ENCODE data around the gene GPER1. TPM values are rescaled to one million over a fixed set of nuclear protein-coding genes. Genes with fewer than 3 reads are reported as not detected.
"Not testable (repeated sequence)": the region's sequence is repeated elsewhere in the genome, so short reads cannot be mapped to it uniquely, and the experiment has no call there.

GPER1 gene
- 2.5 and 7.7 TPM in 2 replicates for total RNA-seq (2014; rRNA removed; shearing (Covaris generic); ENCODE audit: low replicate concordance)

GRCh38 chr7:1087952-1088920 is at the start of gene GPER1:
GPER1 (plus strand) TSS chr7:1088113; CDS start chr7:1091729, 3,616 bp downstream.
- in situ Hi-C loops (cut with HindIII; ENCODE audit: low pct_unique_long_range_greater_than_20kb, low sequenced_read_pairs), result no loop called here
- DNase-seq (ENCODE audit: low read depth), result peak; percentile 57

- DNase-seq (ENCODE audit: low read depth); in situ Hi-C loops (cut with HindIII; ENCODE audit: low pct_unique_long_range_greater_than_20kb, low sequenced_read_pairs): not testable (repeated sequence)
Measured at GRCh38 chr7:1040233-1040632, 47.7 kb upstream of the GPER1 start.

- in situ Hi-C loops (cut with HindIII; ENCODE audit: low pct_unique_long_range_greater_than_20kb, low sequenced_read_pairs), result no loop called here
- DNase-seq (ENCODE audit: low read depth), result no peak
Measured at GRCh38 chr7:1040790-1041189, 47.1 kb upstream of the GPER1 start.

DNA sequence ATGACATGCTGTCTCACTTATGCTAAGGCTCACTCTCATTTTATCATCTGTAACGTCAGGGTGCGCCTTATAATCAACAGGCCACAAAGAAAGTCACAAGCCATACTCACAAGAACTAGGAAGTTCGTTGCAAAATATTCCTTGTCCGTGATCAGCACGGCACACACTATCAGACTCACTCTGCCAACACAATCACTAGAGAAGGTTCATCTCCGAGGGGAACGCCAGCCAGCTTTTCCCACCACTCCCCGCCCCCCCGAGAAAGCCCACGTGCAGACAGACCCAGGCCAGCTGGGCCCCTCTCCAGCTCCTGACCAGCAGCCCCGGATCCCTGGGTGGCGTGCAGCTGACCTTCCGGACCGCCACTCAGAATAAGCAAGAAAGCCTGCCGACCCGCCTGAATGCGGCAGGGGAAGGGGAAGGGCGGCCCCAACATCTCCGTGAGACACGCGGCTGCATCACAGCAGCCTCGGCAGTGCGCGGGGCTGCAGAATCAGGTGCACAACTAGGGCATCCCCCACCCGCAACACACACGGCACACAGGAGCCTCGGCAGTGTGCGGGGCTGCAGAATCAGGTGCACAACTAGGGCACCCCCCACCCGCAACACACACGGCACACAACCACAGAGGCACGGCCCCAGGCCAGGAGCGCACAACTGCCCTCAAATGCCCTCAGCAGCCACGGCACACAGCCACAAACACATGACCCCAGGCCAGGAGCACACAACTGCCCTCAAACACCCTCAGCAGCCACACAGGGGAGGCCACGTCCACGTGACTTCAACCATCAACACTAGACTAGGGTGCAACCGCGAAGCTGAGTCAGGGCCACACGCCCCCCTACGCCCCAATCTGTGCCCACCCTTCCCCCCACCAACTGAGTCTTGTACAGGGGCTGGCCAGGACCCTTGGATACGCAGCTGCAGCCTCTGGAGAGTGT is 46.1 kb upstream of the GPER1 start:
- in situ Hi-C loops (cut with HindIII; ENCODE audit: low pct_unique_long_range_greater_than_20kb, low sequenced_read_pairs), result no loop called here
- no peak for DNase-seq (ENCODE audit: low read depth)

DNA sequence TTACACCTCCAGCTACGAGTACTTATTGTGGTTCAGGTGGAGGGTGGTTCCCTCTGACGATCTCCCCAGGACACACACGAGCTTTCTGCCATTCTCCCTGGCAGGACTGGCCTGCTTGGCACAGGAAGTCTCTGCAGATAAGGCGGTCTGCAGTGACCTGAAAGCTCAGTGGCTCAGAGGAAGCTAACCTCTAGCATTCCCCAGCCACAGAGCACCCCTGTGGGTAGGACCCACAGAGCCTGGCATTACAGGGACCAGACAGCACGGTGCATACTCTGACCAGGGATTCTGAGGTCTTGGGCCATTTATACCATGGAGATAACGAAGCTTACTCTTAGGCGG is 45.5 kb upstream of the GPER1 start:
- in situ Hi-C loops (cut with HindIII; ENCODE audit: low pct_unique_long_range_greater_than_20kb, low sequenced_read_pairs), result no loop called here
- DNase-seq (ENCODE audit: low read depth), result no peak

GRCh38 chr7:1043552-1044188 is 44.2 kb upstream of the GPER1 start:
- in situ Hi-C loops (cut with HindIII; ENCODE audit: low pct_unique_long_range_greater_than_20kb, low sequenced_read_pairs), result no loop called here

DNA sequence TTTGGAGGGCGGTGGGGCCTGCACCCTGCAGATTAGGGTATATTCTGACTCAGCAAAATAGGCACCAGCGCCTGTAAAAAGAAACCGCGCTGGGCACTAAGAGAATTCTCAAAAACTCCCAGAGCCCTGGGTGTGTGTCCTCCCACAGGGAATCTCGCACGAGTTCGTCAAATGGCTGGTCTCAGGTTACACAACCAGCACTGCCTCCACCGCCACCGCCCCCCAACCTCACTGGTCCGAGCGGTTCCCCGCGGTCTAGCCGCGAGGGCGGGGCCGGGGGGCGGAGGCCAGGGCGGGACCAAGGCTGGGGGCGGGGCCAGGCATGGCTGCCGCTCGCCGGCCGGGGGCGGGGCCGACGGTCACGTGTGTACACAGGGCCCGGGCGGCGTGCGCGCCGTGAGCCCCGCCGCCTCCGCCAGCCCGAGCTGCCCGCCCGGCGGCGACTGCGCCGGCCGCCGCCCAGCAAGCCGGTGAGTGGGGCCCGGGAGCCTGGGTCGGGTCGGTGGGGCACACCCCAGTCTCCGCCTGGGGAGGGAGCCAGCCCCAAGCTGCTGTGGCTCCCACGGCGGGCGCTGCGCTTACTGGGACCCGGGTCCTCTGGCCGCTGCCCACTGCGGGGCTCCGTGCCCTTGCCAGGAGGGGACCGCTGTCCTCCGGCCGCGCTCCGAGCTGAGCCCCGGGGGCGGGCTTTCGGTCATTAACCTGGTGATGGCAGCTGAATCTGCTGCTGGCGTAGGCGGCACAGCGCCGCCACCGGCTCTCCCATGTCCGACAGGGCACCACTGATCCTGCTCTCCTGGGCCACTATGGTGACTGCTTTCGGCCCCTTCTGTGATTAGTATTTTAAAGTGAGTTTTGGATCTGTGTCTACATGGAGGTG is 43.5 kb upstream of the GPER1 start, which contains the start of gene GPR146:
TSS of gene GPR146 (plus strand) at position 358 of the 880 bp plus-strand sequence. CDS start 12,970 bp downstream, outside the sequence.
- in situ Hi-C loops (cut with HindIII; ENCODE audit: low pct_unique_long_range_greater_than_20kb, low sequenced_read_pairs), result no loop called here
- peak; percentile 90 for DNase-seq (ENCODE audit: low read depth)

More at GRCh38 chr7:1043552-1044188, 44.2 kb upstream of the GPER1 start:
- no peak for DNase-seq (ENCODE audit: low read depth)

DNA sequence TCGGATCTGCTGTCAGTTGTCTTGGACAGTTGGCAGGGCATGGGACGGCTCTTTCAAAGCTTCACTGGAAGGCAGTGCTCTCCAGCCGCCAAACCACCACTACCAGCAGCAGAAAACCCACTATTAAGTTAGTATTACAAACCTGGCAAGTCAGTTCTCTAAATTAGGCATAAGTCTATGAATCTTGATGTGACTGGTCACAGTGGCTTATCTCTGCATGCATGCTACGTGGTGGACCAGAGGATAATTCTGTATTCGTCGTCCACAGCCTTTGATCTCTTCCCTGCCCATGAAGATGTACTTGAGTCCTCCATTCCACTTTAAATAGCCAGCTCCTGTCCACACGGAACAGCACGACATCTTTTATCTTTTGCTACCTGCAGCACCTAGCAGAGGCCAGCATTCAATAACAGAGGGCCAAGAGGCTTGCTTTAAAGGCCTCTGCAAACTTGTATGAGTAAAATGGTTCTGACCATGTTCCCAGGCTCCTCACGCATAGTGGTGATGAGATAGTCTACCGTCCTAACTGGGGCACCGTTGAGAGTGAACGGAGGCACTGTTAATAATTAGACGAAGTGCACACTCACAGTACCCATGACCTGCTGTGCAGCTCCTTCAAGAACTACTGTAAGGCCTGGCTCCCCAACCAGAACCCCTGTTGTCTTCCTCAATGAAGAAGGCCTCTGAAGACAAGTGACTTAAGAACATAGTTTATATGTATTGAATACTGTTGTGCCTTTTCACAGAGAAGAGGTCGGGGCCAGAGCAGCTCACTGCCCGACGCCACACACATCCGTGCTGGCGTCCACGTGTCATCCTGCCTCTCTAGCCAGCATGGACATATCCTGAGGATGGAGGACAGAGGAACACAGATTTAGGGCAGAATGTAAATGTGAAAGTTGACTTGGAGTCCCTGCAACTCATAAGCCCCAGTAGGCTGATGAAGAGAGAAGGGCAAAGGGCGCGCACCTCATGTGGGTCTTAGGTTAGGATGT is 42.5 kb upstream of the GPER1 start:
- DNase-seq (ENCODE audit: low read depth), result peak; percentile 60
- in situ Hi-C loops (cut with HindIII; ENCODE audit: low pct_unique_long_range_greater_than_20kb, low sequenced_read_pairs), result no loop called here

DNA sequence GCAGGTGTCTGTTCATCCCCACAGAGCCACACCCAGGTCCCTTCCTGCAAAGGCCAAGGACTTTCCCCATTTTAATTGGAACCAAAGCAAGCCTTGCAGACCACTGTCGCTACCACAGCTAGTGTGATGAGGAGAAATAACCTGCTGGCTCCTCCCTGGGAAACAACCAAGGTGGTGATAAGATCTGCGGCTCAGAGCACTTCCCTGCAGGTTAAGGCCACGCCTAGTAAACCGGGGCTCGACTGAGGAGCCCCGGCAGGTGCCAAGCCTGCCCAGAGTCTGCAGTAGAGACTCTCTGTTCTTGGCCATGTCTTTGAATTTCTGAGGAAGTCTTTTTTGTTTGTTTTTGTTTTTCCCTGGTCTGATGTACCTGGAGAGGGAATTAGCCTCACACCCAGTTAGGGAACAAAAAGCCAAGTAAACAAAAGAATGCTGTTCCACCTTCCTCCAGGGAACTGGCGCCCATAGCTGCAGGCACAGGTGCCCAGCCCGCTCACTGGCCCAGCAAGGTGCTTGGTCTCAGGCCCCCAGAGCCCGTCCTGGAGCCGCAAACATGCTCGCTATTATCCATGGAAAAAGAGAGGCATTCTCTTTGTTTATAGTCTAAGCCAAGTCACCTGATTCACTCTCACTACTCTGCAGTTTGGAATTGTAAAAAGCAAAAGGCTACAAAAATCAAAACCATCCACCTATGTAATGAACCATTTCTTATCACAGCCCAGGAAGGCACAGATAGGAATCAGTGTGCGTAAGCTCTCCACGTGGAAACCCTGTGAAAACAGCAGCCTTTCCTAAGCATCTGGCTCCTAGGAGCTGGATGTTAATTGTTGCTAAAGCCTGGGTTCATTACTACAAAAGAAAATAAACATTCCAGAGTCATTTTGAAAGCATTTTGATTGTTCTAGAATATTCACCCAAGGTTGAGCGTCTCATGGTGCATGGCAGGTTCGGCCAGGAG is 40.9 kb upstream of the GPER1 start:
- in situ Hi-C loops (cut with HindIII; ENCODE audit: low pct_unique_long_range_greater_than_20kb, low sequenced_read_pairs), result no loop called here

DNA sequence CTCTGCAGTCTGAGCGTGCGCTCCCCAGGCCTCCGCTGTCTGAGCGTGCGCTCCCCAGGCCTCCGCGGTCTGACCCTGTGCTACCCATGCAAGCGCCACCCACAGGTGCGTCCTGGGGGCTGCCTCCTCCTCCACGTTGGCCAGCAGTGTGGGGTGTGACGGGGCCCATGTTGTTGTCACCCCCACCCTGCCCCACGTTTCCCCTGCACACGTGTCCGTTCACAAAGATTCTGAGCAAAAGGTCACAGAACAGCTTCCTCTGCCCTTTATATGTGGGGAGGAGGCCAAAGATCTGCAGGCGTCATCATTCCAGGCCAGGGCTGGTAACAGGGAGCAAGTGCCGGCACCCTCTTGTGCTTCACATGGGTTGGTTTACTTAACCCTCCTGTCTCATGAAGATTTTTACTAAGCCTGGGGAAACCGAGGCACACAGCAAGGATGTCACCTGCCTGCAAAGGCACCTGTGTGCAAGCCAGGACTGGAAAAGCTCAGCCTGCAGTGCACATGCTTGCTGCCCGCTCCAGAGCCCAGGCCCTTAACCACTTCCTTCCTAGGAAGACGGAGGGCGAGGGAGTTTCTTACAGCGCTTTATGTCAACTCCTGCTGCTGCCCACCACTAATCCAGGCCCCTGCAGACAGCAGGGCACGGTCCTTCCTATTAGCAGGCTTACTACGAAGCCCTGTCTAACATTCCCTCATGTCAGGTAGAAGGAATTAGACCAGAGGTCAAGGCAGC is 38.7 kb upstream of the GPER1 start:
- in situ Hi-C loops (cut with HindIII; ENCODE audit: low pct_unique_long_range_greater_than_20kb, low sequenced_read_pairs), result no loop called here

More for the DNA sequence above, 40.9 kb upstream of the GPER1 start:
- no peak for DNase-seq (ENCODE audit: low read depth)

DNA sequence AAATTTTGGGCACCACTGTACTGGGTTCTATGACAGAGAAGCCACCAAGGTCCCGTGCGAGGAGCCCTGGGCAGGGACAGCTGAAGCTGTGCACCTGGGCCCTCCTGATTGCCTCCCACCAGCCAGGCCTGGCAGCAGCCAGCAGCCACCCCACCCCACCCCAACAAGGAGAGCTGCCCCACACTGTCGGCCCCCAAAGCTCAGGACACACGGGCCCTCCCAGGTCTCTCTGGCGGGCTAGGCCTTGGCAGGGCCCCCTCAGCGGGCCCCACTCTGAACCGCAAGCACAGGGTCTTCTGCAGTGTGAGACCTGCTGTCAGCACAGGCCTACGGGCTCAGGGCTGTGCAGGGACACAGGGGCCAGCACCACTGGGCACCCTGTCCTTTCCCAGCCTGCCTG is 38.1 kb upstream of the GPER1 start:
- in situ Hi-C loops (cut with HindIII; ENCODE audit: low pct_unique_long_range_greater_than_20kb, low sequenced_read_pairs), result no loop called here

More for the DNA sequence above, 38.7 kb upstream of the GPER1 start:
- DNase-seq (ENCODE audit: low read depth), result no peak

DNA sequence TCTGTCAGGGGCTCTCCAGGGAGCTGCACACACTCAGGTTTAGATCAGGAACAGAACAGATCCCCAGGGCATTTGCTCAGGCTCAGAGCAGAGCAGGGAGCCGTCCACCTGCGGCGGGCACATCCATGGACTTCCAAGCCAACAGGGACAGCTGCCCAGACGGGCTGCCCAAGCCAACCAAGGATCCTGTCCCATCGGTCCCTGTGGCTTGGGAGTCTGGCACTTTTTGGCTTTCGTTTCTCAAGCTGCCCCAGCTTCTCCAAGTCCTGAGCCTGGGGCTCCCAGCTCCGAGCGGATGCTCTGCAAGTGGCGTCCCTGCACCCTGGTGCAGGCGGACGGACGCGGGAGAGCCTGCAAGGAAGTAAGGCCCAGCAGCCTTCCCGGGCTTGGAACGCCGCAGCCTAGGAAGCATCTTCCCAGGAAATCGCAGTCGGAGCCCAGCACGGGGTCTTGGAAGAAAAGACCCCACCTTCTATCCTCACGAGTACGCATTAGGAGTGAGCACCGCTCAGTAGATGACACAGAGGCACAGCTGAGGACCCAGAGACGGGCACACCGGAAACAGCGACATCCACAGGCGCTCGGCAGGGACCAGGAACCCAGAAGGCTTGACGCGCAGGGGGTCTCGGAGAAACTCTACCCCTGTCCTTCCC is 37.5 kb upstream of the GPER1 start:
- in situ Hi-C loops (cut with HindIII; ENCODE audit: low pct_unique_long_range_greater_than_20kb, low sequenced_read_pairs), result no loop called here
- DNase-seq (ENCODE audit: low read depth), result no peak

More for the DNA sequence above, 38.1 kb upstream of the GPER1 start:
- DNase-seq (ENCODE audit: low read depth), result no peak

- no peak for DNase-seq (ENCODE audit: low read depth)
- in situ Hi-C loops (cut with HindIII; ENCODE audit: low pct_unique_long_range_greater_than_20kb, low sequenced_read_pairs), result no loop called here
Measured at GRCh38 chr7:1050956-1051690, 36.8 kb upstream of the GPER1 start.

Data from Caki2 (cell line).